ENCODE data around the gene C11orf71. TPM values are rescaled to one million over a fixed set of nuclear protein-coding genes. Genes with fewer than 3 reads are reported as not detected.
A peak's percentile ranks its signal among the peaks of the same experiment; 100 is the strongest.

Gene C11orf71
- total and polyA plus RNA-seq, 2 donors (not counting 1 experiment from before 2014, with no cell fraction given), result 12.1 to 14.8 TPM

- peak overlapping the region; percentile 79 for H2AFZ ChIP-seq (ENCODE audit: insufficient read depth, low read depth, low read length, poor library complexity, severe bottlenecking)
- Mint-ChIP-seq H3K9me3 (ENCODE audit: insufficient read depth) (no peaks in the 10 kb centered on the region), H3K4me1 (peaks cover 39% of the 10 kb centered on the region), H3K27ac (peak overlapping the region; percentile 98), H3K27me3 (no peaks in the 10 kb centered on the region), H3K4me3 (peak overlapping the region; percentile 99)
- peaks cover 18 to 24% of the 10 kb centered on the region in 2 donors for H3K4me1 ChIP-seq (ENCODE audit: control insufficient read depth in 2 of 2, insufficient read depth in 2 of 2, low read length in 2 of 2)
- peak overlapping the region; percentile 87 for H3K9ac ChIP-seq (ENCODE audit: low read length)
- ChIA-PET POLR2A (no interaction called here), CTCF (interaction anchor here (1.3 kb wide), 1 partner anchor 49 kb away, joined by 3 read pairs; no protein-coding TSS in a partner anchor)
- H4K20me1 ChIP-seq (ENCODE audit: control insufficient read depth, insufficient read depth, low read length, poor library complexity, severe bottlenecking), result no peaks in the 10 kb centered on the region
- intact Hi-C loops (cut with micrococcal nuclease), result loop anchor here (1.0 to 2.0 kb wide), 4 partner anchors 40 to 1085 kb away; partner anchors contain the start of genes REXO2, TTC12, USP28 and ZW10
- H3K36me3 ChIP-seq (replicated peaks in 1 of 2; ENCODE audit: control extremely low read depth in 1 of 2, control insufficient read depth in 1 of 2, extremely low read depth in 1 of 2, insufficient read depth in 2 of 2, low read length in 1 of 2), result peaks cover 2 to 8% of the 10 kb centered on the region in 2 experiments
- peaks cover 52% of the 10 kb centered on the region for H3K79me2 ChIP-seq (ENCODE audit: control insufficient read depth, insufficient read depth, low read length)
- WGBS (ENCODE audit: insufficient coverage), result 5% methylated on average over 26 of the region's 29 CpGs
- ATAC-seq (ENCODE audit: low read depth) (peak; percentile 5), DNase-seq (no peak)
- peak overlapping the region; percentile 72 to 90 (median 86) for H3K4me3 ChIP-seq (ENCODE audit: control extremely low read depth in 1 of 5, extremely low read depth in 1 of 5, insufficient read depth in 1 of 5, low read depth in 2 of 5, low read length in 4 of 5)
- TF ChIP-seq EZH2 (IDR thresholded peaks at IDR 0.05; ENCODE audit: borderline replicate concordance, insufficient read depth, low read depth, low read length, poor library complexity, severe bottlenecking) (no peak), CTCF (IDR thresholded peaks at IDR 0.05) (no peak)
- H3K9me3 ChIP-seq (ENCODE audit: control extremely low read depth in 1 of 3, control insufficient read depth in 2 of 3, insufficient read depth in 1 of 3, low read length in 2 of 3), result no peaks in the 10 kb centered on the region
- peak overlapping the region; percentile 81 for H3K4me2 ChIP-seq (replicated peaks; ENCODE audit: low read depth, low read length, poor library complexity, severe bottlenecking)
- H3K27ac ChIP-seq (ENCODE audit: low read length in 2 of 2), result peak overlapping the region; percentile 87 to 92
- no peaks in the 10 kb centered on the region for H3K27me3 ChIP-seq (replicated peaks in 1 of 4; ENCODE audit: control extremely low read depth in 1 of 4, control insufficient read depth in 3 of 4, insufficient read depth in 4 of 4, low read length in 3 of 4)
Observed at GRCh38 chr11:114399490-114400215, 658 bp downstream of the C11orf71 start.

- ChIA-PET POLR2A (no interaction called here), CTCF (no interaction called here)
- peaks cover 31% of the 10 kb centered on the region for H3K4me1 Mint-ChIP-seq
- TF ChIP-seq EZH2 (IDR thresholded peaks at IDR 0.05; ENCODE audit: borderline replicate concordance, insufficient read depth, low read depth, low read length, poor library complexity, severe bottlenecking) (no peak), CTCF (IDR thresholded peaks at IDR 0.05) (no peak)
- no peaks in the 10 kb centered on the region for H3K9me3 ChIP-seq (ENCODE audit: control extremely low read depth in 1 of 3, control insufficient read depth in 2 of 3, insufficient read depth in 1 of 3, low read length in 2 of 3)
- H4K20me1 ChIP-seq (ENCODE audit: control insufficient read depth, insufficient read depth, low read length, poor library complexity, severe bottlenecking), result no peaks in the 10 kb centered on the region
- H3K27ac Mint-ChIP-seq, result no peak overlapping the region
- H3K79me2 ChIP-seq (ENCODE audit: control insufficient read depth, insufficient read depth, low read length), result peaks cover 44% of the 10 kb centered on the region
- H3K4me2 ChIP-seq (replicated peaks; ENCODE audit: low read depth, low read length, poor library complexity, severe bottlenecking), result no peak overlapping the region
- no peak overlapping the region for H3K27ac ChIP-seq (ENCODE audit: low read length in 2 of 2)
- H3K27me3 Mint-ChIP-seq, result no peaks in the 10 kb centered on the region
- no peak overlapping the region for H2AFZ ChIP-seq (ENCODE audit: insufficient read depth, low read depth, low read length, poor library complexity, severe bottlenecking)
- H3K27me3 ChIP-seq (replicated peaks in 1 of 4; ENCODE audit: control extremely low read depth in 1 of 4, control insufficient read depth in 3 of 4, insufficient read depth in 4 of 4, low read length in 3 of 4), result no peaks in the 10 kb centered on the region
- ATAC-seq (ENCODE audit: low read depth) (no peak), DNase-seq (no peak)
- peaks cover 13 to 21% of the 10 kb centered on the region in 2 donors for H3K4me1 ChIP-seq (ENCODE audit: control insufficient read depth in 2 of 2, insufficient read depth in 2 of 2, low read length in 2 of 2)
- no peak overlapping the region for H3K4me3 ChIP-seq (ENCODE audit: control extremely low read depth in 1 of 5, extremely low read depth in 1 of 5, insufficient read depth in 1 of 5, low read depth in 2 of 5, low read length in 4 of 5)
- no peak overlapping the region for H3K9ac ChIP-seq (ENCODE audit: low read length)
- WGBS (ENCODE audit: insufficient coverage), result 100% methylated on average over 1 of the region's 4 CpGs
- H3K36me3 ChIP-seq (replicated peaks in 1 of 2; ENCODE audit: control extremely low read depth in 1 of 2, control insufficient read depth in 1 of 2, extremely low read depth in 1 of 2, insufficient read depth in 2 of 2, low read length in 1 of 2), result peaks cover 0 to 2% of the 10 kb centered on the region in 2 experiments
- intact Hi-C loops (cut with micrococcal nuclease), result no loop called here
- no peaks in the 10 kb centered on the region for H3K9me3 Mint-ChIP-seq (ENCODE audit: insufficient read depth)
- peak overlapping the region; percentile 99 for H3K4me3 Mint-ChIP-seq
Observed at GRCh38 chr11:114398303-114398920, 1.9 kb downstream of the C11orf71 start.

All from B cell (primary cell).